ENCODE data around the gene PDK1. TPM values are rescaled to one million over a fixed set of nuclear protein-coding genes. Genes with fewer than 3 reads are reported as not detected.
"Not testable (repeated sequence)": the region's sequence is repeated elsewhere in the genome, so short reads cannot be mapped to it uniquely, and the experiment has no call there.

PDK1 gene
- total RNA-seq, 3 donors from 2014 or later: 11.6 to 16.5 (median 14.7) TPM

DNA sequence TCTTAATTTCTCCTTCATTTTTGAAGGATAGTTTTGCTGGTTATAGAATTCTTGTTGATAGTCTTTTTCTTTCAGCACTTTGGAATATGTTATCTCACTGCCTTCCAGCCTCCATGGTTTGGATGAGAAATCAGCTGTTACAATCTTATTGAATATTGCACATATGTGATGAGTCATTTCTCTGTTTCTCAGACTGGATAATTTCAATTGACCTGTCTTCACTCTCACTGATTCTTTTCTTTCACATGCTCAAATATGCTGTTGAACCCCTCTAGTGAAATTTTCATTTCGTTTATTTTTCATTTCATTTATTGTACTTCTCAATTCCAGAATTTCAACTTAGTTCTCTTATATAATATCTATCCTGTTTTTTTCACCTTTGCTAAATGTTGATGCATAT, 22.2 kb downstream of the PDK1 start:
- H3K9me3 ChIP-seq: peaks cover 36% of the 10 kb centered on the region
- no peak for DNase-seq
- H3K36me3 ChIP-seq (ENCODE audit: low read depth): peaks cover 5% of the 10 kb centered on the region
- no peaks in the 10 kb centered on the region for H3K4me1 ChIP-seq (ENCODE audit: low read depth)
- H3K4me3 ChIP-seq: no peak overlapping the region
- intact Hi-C loops (cut with DNase I, micrococcal nuclease): no loop called here
- TF ChIP-seq, protein P1, sequence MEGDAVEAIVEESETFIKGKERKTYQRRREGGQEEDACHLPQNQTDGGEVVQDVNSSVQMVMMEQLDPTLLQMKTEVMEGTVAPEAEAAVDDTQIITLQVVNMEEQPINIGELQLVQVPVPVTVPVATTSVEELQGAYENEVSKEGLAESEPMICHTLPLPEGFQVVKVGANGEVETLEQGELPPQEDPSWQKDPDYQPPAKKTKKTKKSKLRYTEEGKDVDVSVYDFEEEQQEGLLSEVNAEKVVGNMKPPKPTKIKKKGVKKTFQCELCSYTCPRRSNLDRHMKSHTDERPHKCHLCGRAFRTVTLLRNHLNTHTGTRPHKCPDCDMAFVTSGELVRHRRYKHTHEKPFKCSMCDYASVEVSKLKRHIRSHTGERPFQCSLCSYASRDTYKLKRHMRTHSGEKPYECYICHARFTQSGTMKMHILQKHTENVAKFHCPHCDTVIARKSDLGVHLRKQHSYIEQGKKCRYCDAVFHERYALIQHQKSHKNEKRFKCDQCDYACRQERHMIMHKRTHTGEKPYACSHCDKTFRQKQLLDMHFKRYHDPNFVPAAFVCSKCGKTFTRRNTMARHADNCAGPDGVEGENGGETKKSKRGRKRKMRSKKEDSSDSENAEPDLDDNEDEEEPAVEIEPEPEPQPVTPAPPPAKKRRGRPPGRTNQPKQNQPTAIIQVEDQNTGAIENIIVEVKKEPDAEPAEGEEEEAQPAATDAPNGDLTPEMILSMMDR (IDR thresholded peaks at IDR 0.05): no peak
- ATAC-seq: no peak

DNA sequence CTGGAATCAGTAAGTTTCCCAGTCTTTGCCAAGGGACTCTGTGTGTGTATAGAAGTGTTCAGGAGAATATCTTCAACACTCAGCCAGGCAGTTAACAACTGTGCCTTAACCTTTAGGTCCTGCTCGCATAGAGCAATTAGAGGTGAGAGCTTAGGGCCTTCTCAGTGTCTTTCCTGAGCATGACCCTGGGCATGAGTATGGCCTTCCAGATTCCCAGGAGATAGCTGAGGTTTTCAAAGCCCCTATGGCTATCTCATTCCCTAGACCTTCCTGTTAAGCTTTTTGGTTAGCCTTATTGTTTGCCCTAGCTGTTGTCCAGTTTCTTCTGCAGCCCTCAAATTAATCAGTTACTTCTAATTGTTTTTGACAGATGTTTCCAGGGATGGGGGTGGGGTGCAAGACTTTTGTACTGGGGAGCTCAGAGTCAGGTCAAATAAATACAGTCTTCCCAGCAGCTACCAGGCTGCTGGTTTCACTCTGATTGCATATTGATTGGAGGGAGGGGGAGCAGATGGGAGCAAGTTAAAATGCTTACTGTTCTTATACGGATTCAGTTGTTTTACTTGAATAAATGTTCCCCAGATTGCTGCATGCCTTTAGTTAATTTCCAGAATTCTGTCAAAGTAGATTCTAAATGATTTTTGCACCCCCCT, 23.1 kb downstream of the PDK1 start:
- DNase-seq: no peak
- intact Hi-C loops (cut with DNase I, micrococcal nuclease): no loop called here
- H3K4me3 ChIP-seq: no peak overlapping the region
- TF ChIP-seq, protein P1 (IDR thresholded peaks at IDR 0.05): no peak
- peaks cover 35% of the 10 kb centered on the region for H3K9me3 ChIP-seq
- peaks cover 5% of the 10 kb centered on the region for H3K36me3 ChIP-seq (ENCODE audit: low read depth)
- ATAC-seq: no peak
- H3K4me1 ChIP-seq (ENCODE audit: low read depth): no peaks in the 10 kb centered on the region

DNA sequence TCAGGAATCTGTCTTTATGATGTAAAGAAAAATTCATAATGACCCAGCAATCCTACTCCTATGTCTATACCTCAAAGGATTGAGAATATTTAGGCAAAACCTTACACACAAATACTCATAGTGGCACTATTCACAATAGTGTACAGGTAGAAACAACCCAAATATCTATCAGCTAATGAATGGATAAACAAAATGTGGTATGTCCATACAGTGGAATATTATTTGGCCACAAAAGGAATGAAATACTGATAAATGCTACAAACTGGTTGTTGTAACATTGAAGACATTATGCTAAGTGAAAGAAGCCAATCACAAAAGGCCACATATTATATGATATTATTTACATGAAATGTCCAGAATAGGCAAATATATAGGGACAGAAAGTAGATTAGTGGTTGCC, 24.7 kb downstream of the PDK1 start:
- ATAC-seq (no peak), DNase-seq (no peak)
- H3K4me3 ChIP-seq: no peak overlapping the region
- no peaks in the 10 kb centered on the region for H3K4me1 ChIP-seq (ENCODE audit: low read depth)
- TF ChIP-seq, protein P1 (IDR thresholded peaks at IDR 0.05): no peak
- H3K36me3 ChIP-seq (ENCODE audit: low read depth): peaks cover 5% of the 10 kb centered on the region
- intact Hi-C loops (cut with DNase I, micrococcal nuclease): no loop called here
- H3K9me3 ChIP-seq: peaks cover 21% of the 10 kb centered on the region

DNA sequence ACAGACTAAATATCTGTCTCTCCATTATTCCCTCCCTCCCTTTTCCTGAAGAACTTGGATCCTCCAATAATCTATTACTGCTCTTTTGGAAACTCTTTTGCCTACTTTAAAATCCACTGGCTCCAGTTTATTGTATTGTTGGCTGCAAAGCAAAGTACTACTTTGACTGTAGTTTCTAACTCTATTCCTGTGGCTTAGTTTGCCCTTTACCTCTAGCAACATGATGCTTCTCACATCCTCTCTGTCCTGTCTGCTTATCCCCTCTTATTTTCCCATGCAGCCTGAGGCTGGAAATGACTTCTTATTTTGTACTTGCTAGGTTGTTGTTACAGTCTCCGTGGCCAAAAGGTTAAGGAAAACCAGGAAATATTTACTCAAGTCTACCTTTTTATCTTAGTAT, 26.8 kb downstream of the PDK1 start:
- Histone ChIP-seq H3K36me3 (ENCODE audit: low read depth) (peaks cover 5% of the 10 kb centered on the region), H3K4me1 (ENCODE audit: low read depth) (no peaks in the 10 kb centered on the region), H3K9me3 (peaks cover 10% of the 10 kb centered on the region), H3K4me3 (no peak overlapping the region)
- intact Hi-C loops (cut with DNase I, micrococcal nuclease): no loop called here
- TF ChIP-seq, protein P1 (IDR thresholded peaks at IDR 0.05): no peak
- no peak for ATAC-seq
- no peak for DNase-seq

DNA sequence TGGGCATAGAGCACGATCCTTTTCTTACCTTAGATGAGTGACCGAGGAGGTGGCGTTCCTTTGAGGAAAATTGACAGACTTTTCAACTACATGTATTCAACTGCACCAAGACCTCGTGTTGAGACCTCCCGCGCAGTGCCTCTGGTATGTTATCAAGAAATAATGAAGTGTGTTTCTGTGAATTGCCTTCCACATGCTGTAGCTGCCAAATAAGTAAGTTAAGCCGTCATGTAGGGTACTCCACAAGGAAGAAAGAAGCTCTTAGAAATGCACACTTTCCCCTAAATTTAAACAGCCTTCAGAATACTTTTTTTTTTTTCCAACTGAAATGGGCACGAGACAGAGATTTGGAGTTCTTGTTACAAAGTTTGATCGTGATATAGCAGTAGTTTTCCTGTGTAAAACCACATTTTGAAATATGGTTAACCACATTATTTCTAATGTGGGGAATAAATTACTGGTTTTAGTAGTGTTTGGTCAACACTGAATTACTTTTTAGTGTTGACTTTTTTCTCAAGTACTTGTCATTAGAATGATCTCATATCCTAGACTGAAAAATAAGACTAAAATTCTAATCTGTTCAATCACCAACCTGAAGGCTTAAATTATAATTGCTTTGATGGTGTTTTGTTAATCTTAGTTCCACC, 30.5 kb downstream of the PDK1 start:
- Histone ChIP-seq H3K4me3 (no peak overlapping the region), H3K9me3 (no peaks in the 10 kb centered on the region), H3K36me3 (ENCODE audit: low read depth) (peaks cover 5% of the 10 kb centered on the region), H3K4me1 (ENCODE audit: low read depth) (no peaks in the 10 kb centered on the region)
- ATAC-seq (no peak), DNase-seq (no peak)
- intact Hi-C loops (cut with DNase I, micrococcal nuclease): no loop called here
- TF ChIP-seq, protein P1 (IDR thresholded peaks at IDR 0.05): no peak

DNA sequence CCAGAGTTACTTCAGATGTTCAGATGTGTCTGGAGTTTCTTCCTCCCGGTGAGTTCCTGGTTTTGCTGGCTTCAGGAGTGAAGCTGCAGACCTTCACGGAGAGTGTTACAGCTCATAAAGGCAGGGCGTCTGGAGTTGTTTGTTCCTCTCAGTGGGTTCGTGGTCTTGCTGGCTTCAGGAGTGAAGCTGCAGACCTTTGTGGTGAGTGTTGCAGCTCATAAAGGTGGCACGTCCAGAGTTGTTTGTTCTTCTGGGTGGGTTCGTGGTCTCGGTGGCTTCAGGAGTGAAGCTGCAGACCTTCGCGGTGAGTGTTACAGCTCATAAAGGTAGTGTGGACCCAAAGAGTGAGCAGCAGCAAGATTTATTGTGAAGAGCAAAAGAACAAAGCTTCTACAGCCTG, 31.3 kb downstream of the PDK1 start:
- H3K4me1 ChIP-seq (ENCODE audit: low read depth); DNase-seq; H3K4me3 ChIP-seq; H3K36me3 ChIP-seq (ENCODE audit: low read depth); H3K9me3 ChIP-seq; ATAC-seq; intact Hi-C loops (cut with DNase I, micrococcal nuclease): not testable (repeated sequence)
